Suppressor macrophage (primary cell): ENCODE measurements around the gene SPATA22.
A peak's percentile ranks its signal among the peaks of the same experiment; 100 is the strongest.
"Not testable (repeated sequence)": the region's sequence is repeated elsewhere in the genome, so short reads cannot be mapped to it uniquely, and the experiment has no call there.

Experiments
- DNase-seq, 4 experiments: peaks; one replicate each; pipeline ENCODE4 v3.0.0-alpha.2; 2020 to 2022

Gene SPATA22

GRCh38 chr17:3474212-3474611 is 2.6 kb upstream of the SPATA22 start:
- DNase-seq = peak in 2 of 4 experiments; percentile 3 to 5

DNA sequence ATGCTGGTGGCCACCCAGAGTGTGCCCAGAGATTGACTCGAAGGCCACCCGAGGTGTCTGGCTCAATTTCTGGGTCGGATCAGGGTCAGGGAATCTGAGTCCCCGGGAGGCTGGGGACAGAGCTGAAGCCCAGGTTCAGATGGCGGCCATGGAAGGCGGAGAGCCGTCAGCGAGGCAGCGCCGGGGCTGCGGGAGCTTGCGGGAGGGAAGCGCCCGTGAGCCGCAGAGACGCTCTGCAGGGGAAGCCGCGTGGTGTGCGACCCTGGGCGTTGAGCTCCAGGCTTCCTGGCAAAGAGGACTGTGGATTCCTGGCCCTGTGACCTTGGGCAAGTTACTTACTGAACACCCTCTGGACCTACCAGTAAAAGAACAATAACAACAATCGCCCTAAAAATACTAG is 518 bp upstream of the SPATA22 start:
- DNase-seq = no peak

- DNase-seq = no peak
These were observed 2.1 kb downstream of the SPATA22 start for GRCh38 chr17:3469529-3469928.

GRCh38 chr17:3466355-3466754 is 5.3 kb downstream of the SPATA22 start:
- not testable (repeated sequence) for DNase-seq

DNA sequence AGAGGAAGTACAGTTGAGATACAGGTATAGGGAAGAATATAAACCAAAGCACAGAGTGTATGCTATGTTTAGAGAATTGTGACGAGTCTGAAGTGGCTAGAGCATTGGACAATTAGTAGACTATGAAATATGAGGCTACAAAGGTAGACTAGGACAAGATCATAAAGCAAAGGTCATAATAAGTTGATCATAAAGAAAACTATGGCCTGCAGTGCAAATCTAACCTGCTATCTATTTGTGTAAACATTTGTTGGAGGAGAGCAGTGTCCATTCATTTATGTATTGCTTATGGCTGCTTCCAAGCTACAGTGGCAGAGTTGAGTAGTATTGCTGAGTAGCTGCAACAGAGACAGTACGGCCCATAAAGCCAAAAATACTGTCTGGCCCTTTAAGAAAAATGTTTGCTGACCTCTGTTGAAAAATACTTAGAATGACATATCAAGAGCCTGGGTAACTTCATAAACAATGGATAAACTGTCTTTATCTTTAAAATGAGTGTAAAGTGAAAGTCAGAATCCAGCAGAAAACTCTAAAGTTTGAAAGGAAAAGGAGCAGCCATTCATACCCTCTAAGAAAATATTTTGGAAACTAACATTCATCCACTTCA is 23.5 kb downstream of the SPATA22 start:
- no peak for DNase-seq

DNA sequence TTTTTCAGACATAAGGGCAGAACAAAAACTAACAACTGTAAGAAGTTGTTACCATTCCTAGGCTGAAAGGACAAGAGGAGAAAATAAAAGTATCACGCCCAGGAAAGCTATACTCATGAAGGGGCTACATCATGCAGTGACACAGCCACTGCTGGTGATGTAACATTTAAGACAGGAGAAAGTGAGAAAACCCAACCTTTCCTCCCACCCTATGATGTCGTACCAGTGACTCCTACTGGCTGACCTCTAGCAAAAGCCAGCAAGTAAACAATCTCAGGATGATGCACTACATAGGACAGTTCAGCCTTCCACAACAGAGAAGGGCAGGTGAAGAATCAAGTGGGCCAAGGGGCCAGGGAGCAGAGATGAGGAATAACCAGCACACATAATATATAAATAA is 24.0 kb downstream of the SPATA22 start:
- peak in 3 of 4 experiments; percentile 29 to 44 (median 44) for DNase-seq

- no peak for DNase-seq
These were observed 31.2 kb downstream of the SPATA22 start for GRCh38 chr17:3440451-3440850.

DNA sequence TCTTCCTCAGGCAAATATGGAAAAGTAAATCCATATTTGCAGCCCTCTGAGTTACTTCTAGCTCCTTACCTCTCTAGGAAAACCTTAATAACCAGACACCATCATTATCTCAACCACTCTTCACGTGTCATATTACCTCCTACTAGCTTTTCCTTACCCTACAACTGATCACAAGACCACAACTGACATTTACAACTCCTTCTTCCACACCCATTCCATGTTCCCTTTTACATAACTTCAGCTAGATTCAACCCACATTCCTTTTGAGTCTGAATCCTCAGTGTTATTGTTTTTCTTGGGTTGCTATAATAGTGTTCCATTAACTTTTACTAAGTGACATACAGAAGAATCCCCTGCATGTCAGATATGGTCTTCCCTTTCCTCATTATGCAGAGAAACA is 33.3 kb downstream of the SPATA22 start:
- no peak for DNase-seq

GRCh38 chr17:3433741-3434140 is 37.9 kb downstream of the SPATA22 start, which contains the start of gene OR1E2:
OR1E2 (minus strand) TSS chr17:3433841; CDS start chr17:3433841, 0 bp downstream.
- DNase-seq = no peak

DNA sequence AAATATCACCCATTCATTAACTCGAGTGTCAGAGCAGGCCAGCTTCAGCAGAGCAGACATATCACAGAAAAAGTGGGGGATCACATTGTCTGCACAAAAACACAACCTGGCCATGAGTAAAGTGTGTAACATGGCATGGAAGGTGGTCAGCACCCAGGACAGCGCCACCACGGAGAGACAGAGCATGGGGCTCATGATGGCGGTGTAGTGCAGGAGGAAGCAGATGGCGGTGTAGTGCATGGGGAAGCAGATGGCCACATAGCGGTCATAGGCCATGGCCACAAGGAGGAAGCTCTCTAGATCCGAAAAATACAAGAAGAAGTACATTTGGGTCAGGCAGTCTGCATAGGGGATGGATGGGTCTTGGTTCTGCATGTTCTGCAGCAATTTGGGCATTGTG is 38.4 kb downstream of the SPATA22 start:
- DNase-seq = peak; percentile 47 to 81 (median 76)

DNA sequence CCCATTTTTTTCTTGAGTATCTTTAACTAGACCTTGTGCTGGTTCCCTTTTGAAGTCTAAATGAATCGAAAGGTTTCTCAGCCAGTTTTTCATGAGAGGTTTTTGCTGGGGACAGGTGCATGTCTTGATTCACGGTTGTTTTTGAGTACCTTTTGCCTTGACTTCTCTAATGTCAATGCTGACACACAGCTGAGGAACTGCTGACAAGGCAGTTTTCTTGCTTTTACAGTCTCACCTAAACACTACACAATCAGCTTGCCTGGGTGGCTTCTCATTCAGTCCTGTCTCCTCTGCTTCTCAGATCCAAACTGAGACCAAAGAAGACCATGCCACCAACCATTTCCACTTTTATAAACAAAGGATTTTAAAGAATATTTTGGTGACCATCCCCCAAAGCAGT is 53.4 kb downstream of the SPATA22 start:
- DNase-seq = no peak

- no peak for DNase-seq
These were observed 56.0 kb downstream of the SPATA22 start for GRCh38 chr17:3415610-3416009.

DNA sequence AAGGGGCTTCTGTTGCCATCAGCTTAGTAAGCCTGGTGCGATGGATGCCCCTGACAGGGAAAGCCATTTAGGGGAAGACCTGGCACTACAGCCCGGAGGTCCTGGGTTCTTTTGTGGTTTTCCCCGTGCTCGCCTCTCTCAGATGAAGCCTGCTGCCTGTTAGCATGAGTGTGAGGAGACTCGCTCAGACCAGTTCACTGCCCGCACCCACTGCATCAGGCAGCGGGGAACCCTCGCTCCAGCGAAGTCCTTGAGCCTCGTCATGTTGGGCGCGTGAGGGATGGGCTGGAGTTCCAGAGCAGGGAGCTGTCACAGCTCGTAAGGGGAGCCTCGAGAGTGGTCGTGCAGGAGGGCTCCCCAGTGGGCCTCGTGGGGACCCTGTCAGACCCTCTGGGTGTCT is 59.4 kb downstream of the SPATA22 start:
- DNase-seq = not testable (repeated sequence)

- DNase-seq = no peak
These were observed 60.5 kb downstream of the SPATA22 start, which contains the start of gene OR3A3 for GRCh38 chr17:3411070-3411469. OR3A3 (plus strand) TSS chr17:3411370.

GRCh38 chr17:3403856-3404255 is 67.8 kb downstream of the SPATA22 start:
- not testable (repeated sequence) for DNase-seq

GRCh38 chr17:3401786-3402185 is 69.8 kb downstream of the SPATA22 start:
- no peak for DNase-seq

- peak in 1 of 4 experiments; percentile 2 for DNase-seq
These were observed 71.6 kb downstream of the SPATA22 start for GRCh38 chr17:3400055-3400454.

DNA sequence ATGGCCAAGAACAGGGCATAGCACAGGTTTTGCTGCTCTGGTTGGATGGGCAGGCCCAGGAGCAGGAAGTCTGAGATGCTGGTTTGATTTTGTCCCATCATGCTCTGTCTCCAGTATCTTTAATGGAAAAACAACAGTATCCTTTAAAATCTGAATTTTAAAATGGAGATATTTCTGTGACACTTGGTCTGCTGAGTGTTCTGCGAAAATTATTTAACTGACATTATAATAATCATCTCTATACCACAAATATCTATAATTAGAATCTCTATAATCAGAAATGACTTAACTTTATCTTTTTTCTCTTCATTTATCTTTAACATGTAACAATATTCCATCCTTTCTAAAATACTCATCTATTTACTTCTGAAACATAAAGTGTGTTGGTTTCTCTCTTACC is 73.3 kb downstream of the SPATA22 start, which contains the start of gene OR1E1:
OR1E1 (minus strand) TSS at position 101 of the 400 bp plus-strand sequence; CDS start at position 101, 0 bp downstream.
- DNase-seq = no peak

- peak; percentile 7 to 45 (median 29) for DNase-seq
These were observed 73.8 kb downstream of the SPATA22 start for GRCh38 chr17:3397801-3398200.
